Prostate gland (tissue), 2 donors: ENCODE data around the gene OXCT2. TPM values are rescaled to one million over a fixed set of nuclear protein-coding genes. Genes with fewer than 3 reads are reported as not detected.
"Not testable (repeated sequence)": the region's sequence is repeated elsewhere in the genome, so short reads cannot be mapped to it uniquely, and the experiment has no call there.

Experiments
- DNase-seq: peaks from one replicate; pipeline ENCODE4 v3.0.0-alpha.2; 2019; ENCODE audit warnings: low spot score
- H3K27ac ChIP-seq, 2 donors: fragments of 200-600 bp; sonication (generic); 2 replicates each; pipeline ENCODE4 v1.5.1; 2017 to 2019
- H3K27me3 ChIP-seq: fragments of 200-600 bp; sonication (generic); replicated peaks from 2 replicates; pipeline ENCODE4 v1.5.1; 2019; ENCODE audit not compliant: insufficient read depth
- H3K36me3 ChIP-seq, 2 donors: fragments of 200-600 bp; sonication (generic); 1 replicate in 1 of 2; 2 replicates in 1 of 2; pipeline versions ENCODE4 v1.5.1 to v1.8.1; 2017 to 2019
- H3K4me1 ChIP-seq: fragments of 200-600 bp; sonication (generic); replicated peaks from 2 replicates; pipeline ENCODE4 v1.5.1; 2019
- H3K4me3 ChIP-seq, 2 donors: fragments of 200-600 bp; sonication (generic); 2 replicates each; pipeline ENCODE4 v1.5.1; 2017 to 2019
- H3K9me3 ChIP-seq: fragments of 200-600 bp; sonication (generic); 2 replicates; pipeline ENCODE4 v1.5.1; 2017
- CTCF ChIP-seq, 4 experiments: fragments of 200-600 bp in 2 of 4; fragments of 450-650 bp in 2 of 4; sonication (generic) in 2 of 4; IDR thresholded peaks; 1 replicate in 3 of 4; 2 replicates in 1 of 4; pipeline ENCODE4 v1.5.1; 2016 to 2019; ENCODE audit warnings: antibody characterized with exemption in 4 of 4, mild to moderate bottlenecking in 2 of 4, moderate library complexity in 2 of 4
- POLR2A ChIP-seq: fragments of 450-650 bp; IDR thresholded peaks from one replicate; pipeline ENCODE4 v1.6.1; 2016; ENCODE audit warnings: antibody characterized with exemption, mild to moderate bottlenecking
- POLR2AphosphoS5 ChIP-seq: sonication (generic); formaldehyde crosslinking; IDR thresholded peaks from one replicate; pipeline ENCODE4 v1.6.1; 2017; ENCODE audit warnings: antibody characterized with exemption
- WGBS: methylation state at CpG from one replicate; pipeline ENCODE4 v1.1.5; 2018; 5-methylcytosine and 5-hydroxymethylcytosine counted together
- intact Hi-C: fragments of 100-400 bp; cut with DNase I; formaldehyde crosslinking; loops from one replicate; pipeline ENCODE4 v1.14.2; 2022
- total RNA-seq, 2 donors: library from RNA; depleted of rRNA; stranded (reverse); fragments of >200 nt; gene quantifications; one replicate each; pipeline ENCODE4 v1.1.0, GENCODE V29; 2016

Gene OXCT2
- total RNA-seq, 2 donors from 2014 or later: 1.0 to 4.9 TPM

- Histone ChIP-seq H3K9me3 (no peaks in the 10 kb centered on the region), H3K4me3 (no peak overlapping the region), H3K27me3 (no peaks in the 10 kb centered on the region), H3K27ac (no peak overlapping the region), H3K36me3 (no peaks in the 10 kb centered on the region), H3K4me1 (no peaks in the 10 kb centered on the region)
- 76% methylated on average over 11 of the region's 11 CpGs for WGBS
- DNase-seq: no peak
- intact Hi-C loops: no loop called here
- TF ChIP-seq CTCF (IDR thresholded peaks at IDR 0.05): no peak
- no peak for TF ChIP-seq POLR2AphosphoS5
- no peak for TF ChIP-seq POLR2A
These were observed 16.3 kb upstream of the OXCT2 start for GRCh38 chr1:39787468-39787867.

- H3K27me3 ChIP-seq: not testable (repeated sequence)
These were observed 15.9 kb upstream of the OXCT2 start for GRCh38 chr1:39787108-39787375.

GRCh38 chr1:39786303-39787107 lies 15.4 kb upstream of the OXCT2 start:
- H3K4me1 ChIP-seq, intact Hi-C loops, H3K36me3 ChIP-seq, DNase-seq, H3K27ac ChIP-seq, H3K4me3 ChIP-seq, H3K27me3 ChIP-seq, H3K9me3 ChIP-seq: not testable (repeated sequence)
- 88% methylated on average over 9 of the region's 12 CpGs for WGBS

More at GRCh38 chr1:39787108-39787375, 15.9 kb upstream of the OXCT2 start:
- H3K27ac ChIP-seq, intact Hi-C loops, H3K4me3 ChIP-seq, DNase-seq, H3K36me3 ChIP-seq, H3K4me1 ChIP-seq, H3K9me3 ChIP-seq: not testable (repeated sequence)
- 95% methylated on average over 5 of the region's 5 CpGs for WGBS

GRCh38 chr1:39782685-39783084 lies 11.5 kb upstream of the OXCT2 start:
- WGBS: 93% methylated on average over 10 of the region's 10 CpGs
- H3K9me3 ChIP-seq, H3K4me1 ChIP-seq, DNase-seq, H3K4me3 ChIP-seq, H3K27ac ChIP-seq, H3K36me3 ChIP-seq, intact Hi-C loops, H3K27me3 ChIP-seq: not testable (repeated sequence)

- Histone ChIP-seq H3K27ac (no peak overlapping the region), H3K36me3 (no peaks in the 10 kb centered on the region), H3K9me3 (no peaks in the 10 kb centered on the region), H3K4me1 (no peaks in the 10 kb centered on the region), H3K4me3 (no peak overlapping the region), H3K27me3 (no peaks in the 10 kb centered on the region)
- 91% methylated on average over 6 of the region's 6 CpGs for WGBS
- no peak for DNase-seq
- no peak for TF ChIP-seq CTCF (IDR thresholded peaks at IDR 0.05)
- no peak for TF ChIP-seq POLR2A
- TF ChIP-seq POLR2AphosphoS5: no peak
- intact Hi-C loops: no loop called here
These were observed 11.0 kb upstream of the OXCT2 start for GRCh38 chr1:39782103-39782502.

GRCh38 chr1:39781349-39781715 lies 10.2 kb upstream of the OXCT2 start:
- no peak for DNase-seq
- no peak overlapping the region for H3K4me3 ChIP-seq
- 89% methylated on average over 2 of the region's 2 CpGs for WGBS
- no peaks in the 10 kb centered on the region for H3K36me3 ChIP-seq
- H3K27ac ChIP-seq: no peak overlapping the region
- H3K27me3 ChIP-seq: no peaks in the 10 kb centered on the region
- H3K9me3 ChIP-seq: no peaks in the 10 kb centered on the region
- intact Hi-C loops: no loop called here
- no peaks in the 10 kb centered on the region for H3K4me1 ChIP-seq
- no peak for TF ChIP-seq CTCF (IDR thresholded peaks at IDR 0.05)
- TF ChIP-seq POLR2A: no peak
- TF ChIP-seq POLR2AphosphoS5: no peak
